DOHH2 (cell line): ENCODE data around the gene DENND1A.

ENCODE experiments used
- H3F3A ChIP-seq: fragments of 200-600 bp; sonication (generic), shearing (Covaris generic); 2 replicates; pipeline ENCODE4 v1.6.0; 2016; ENCODE audit warnings: antibody characterized with exemption, mild to moderate bottlenecking; ENCODE audit not compliant: control insufficient read depth, insufficient read depth
- H3K27ac ChIP-seq: fragments of 200-600 bp; sonication (generic); 2 replicates; pipeline ENCODE4 v1.5.1; 2014; ENCODE audit warnings: low read depth, mild to moderate bottlenecking, low read length, moderate library complexity
- H3K27me3 ChIP-seq: fragments of 200-600 bp; sonication (generic); 2 replicates; pipeline ENCODE4 v1.6.1; 2014; ENCODE audit warnings: mild to moderate bottlenecking, low read length, mixed read lengths; ENCODE audit not compliant: control insufficient read depth
- H3K36me3 ChIP-seq: fragments of 200-600 bp; sonication (generic); 2 replicates; pipeline ENCODE4 v1.6.1; 2014; ENCODE audit warnings: mild to moderate bottlenecking, low read length, moderate library complexity, mixed read lengths; ENCODE audit not compliant: control insufficient read depth
- H3K4me1 ChIP-seq: fragments of 200-600 bp; sonication (generic); 2 replicates; pipeline ENCODE4 v1.6.1; 2014; ENCODE audit warnings: mild to moderate bottlenecking, low read length, mixed read lengths; ENCODE audit not compliant: control insufficient read depth
- H3K4me2 ChIP-seq: fragments of 200-600 bp; sonication (generic); 2 replicates; pipeline ENCODE4 v1.6.0; 2014; ENCODE audit warnings: mild to moderate bottlenecking, low read length, moderate library complexity
- H3K4me3 ChIP-seq: fragments of 200-600 bp; sonication (generic); 2 replicates; pipeline ENCODE4 v1.5.1; 2014; ENCODE audit warnings: mild to moderate bottlenecking, low read length, mixed read lengths
- H3K79me2 ChIP-seq: fragments of 200-600 bp; sonication (generic); 2 replicates; pipeline ENCODE4 v1.6.1; 2014; ENCODE audit warnings: mild to moderate bottlenecking, low read length, mixed read lengths; ENCODE audit not compliant: control insufficient read depth
- H3K9me2 ChIP-seq: fragments of 200-600 bp; sonication (generic); replicated peaks from 2 replicates; pipeline ENCODE4 v1.6.1; 2014; ENCODE audit warnings: mild to moderate bottlenecking, low read length, mixed read lengths; ENCODE audit not compliant: control insufficient read depth
- H3K9me3 ChIP-seq: fragments of 200-600 bp; sonication (generic); 2 replicates; pipeline ENCODE4 v1.6.1; 2014; ENCODE audit warnings: antibody characterized with exemption, low read length, mixed read lengths; ENCODE audit not compliant: control insufficient read depth, insufficient read depth
- H4K20me1 ChIP-seq: fragments of 200-600 bp; sonication (generic); 2 replicates; pipeline ENCODE4 v1.6.0; 2014; ENCODE audit warnings: low read depth, mild to moderate bottlenecking, antibody characterized with exemption, low read length, moderate library complexity; ENCODE audit not compliant: control insufficient read depth, insufficient read depth
- EZH2phosphoT487 ChIP-seq: fragments of 200-600 bp; sonication (generic); IDR thresholded peaks from 2 replicates; pipeline ENCODE4 v1.6.1; 2017; ENCODE audit warnings: borderline replicate concordance, mild to moderate bottlenecking, antibody characterized with exemption, low read length, moderate library complexity, mixed read lengths
- TF ChIP-seq, protein P1 (sequence below): fragments of 200-600 bp; sonication (generic); IDR thresholded peaks from one replicate; pipeline ENCODE4 v1.5.1; 2014; ENCODE audit warnings: antibody characterized with exemption, mild to moderate bottlenecking, low read depth, low read length; ENCODE audit not compliant: poor library complexity, severe bottlenecking

Gene DENND1A

DNA sequence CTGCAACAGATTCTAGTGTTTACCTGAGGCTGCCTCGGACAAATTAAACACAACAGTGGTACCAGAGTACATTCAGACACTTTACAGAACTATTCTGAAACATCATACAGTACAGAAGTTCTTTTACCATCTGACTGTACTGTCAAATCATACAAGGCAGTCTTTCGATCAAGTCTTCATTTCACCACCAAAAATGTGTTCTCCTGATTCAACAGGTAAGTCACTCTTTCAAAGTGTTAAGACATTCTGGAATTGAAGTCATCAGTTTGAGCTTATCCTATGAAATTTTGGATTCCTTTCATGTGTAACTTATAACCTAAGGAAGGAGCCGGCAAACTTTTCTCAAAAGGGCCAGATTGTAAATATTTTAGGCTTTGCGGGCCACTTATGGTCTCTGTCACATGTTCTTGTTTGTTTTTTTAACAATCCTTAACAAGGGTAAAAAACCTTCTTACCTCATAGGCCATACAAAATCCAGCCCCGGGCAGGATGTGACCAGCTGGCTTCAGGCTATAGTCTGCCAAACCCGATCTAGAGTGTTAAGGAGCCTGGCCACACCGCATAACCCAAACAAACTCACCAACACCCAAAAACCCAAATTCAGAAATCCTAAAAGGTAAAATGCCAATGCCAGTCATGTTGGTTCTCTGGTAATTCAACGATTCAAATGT is 151.6 kb downstream of the DENND1A start:
- Histone ChIP-seq H3K4me1 (peaks cover 11% of the 10 kb centered on the region), H3K27me3 (no peaks in the 10 kb centered on the region), H3K27ac (no peak overlapping the region), H3K9me2 (no peaks in the 10 kb centered on the region), H3K79me2 (no peaks in the 10 kb centered on the region), H3K36me3 (no peaks in the 10 kb centered on the region), H3K9me3 (no peaks in the 10 kb centered on the region), H3K4me3 (no peak overlapping the region), H3K4me2 (no peak overlapping the region), H3F3A (no peaks in the 10 kb centered on the region), H4K20me1 (no peaks in the 10 kb centered on the region)
- TF ChIP-seq, protein P1, sequence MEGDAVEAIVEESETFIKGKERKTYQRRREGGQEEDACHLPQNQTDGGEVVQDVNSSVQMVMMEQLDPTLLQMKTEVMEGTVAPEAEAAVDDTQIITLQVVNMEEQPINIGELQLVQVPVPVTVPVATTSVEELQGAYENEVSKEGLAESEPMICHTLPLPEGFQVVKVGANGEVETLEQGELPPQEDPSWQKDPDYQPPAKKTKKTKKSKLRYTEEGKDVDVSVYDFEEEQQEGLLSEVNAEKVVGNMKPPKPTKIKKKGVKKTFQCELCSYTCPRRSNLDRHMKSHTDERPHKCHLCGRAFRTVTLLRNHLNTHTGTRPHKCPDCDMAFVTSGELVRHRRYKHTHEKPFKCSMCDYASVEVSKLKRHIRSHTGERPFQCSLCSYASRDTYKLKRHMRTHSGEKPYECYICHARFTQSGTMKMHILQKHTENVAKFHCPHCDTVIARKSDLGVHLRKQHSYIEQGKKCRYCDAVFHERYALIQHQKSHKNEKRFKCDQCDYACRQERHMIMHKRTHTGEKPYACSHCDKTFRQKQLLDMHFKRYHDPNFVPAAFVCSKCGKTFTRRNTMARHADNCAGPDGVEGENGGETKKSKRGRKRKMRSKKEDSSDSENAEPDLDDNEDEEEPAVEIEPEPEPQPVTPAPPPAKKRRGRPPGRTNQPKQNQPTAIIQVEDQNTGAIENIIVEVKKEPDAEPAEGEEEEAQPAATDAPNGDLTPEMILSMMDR: no peak
- no peak for TF ChIP-seq EZH2phosphoT487

DNA sequence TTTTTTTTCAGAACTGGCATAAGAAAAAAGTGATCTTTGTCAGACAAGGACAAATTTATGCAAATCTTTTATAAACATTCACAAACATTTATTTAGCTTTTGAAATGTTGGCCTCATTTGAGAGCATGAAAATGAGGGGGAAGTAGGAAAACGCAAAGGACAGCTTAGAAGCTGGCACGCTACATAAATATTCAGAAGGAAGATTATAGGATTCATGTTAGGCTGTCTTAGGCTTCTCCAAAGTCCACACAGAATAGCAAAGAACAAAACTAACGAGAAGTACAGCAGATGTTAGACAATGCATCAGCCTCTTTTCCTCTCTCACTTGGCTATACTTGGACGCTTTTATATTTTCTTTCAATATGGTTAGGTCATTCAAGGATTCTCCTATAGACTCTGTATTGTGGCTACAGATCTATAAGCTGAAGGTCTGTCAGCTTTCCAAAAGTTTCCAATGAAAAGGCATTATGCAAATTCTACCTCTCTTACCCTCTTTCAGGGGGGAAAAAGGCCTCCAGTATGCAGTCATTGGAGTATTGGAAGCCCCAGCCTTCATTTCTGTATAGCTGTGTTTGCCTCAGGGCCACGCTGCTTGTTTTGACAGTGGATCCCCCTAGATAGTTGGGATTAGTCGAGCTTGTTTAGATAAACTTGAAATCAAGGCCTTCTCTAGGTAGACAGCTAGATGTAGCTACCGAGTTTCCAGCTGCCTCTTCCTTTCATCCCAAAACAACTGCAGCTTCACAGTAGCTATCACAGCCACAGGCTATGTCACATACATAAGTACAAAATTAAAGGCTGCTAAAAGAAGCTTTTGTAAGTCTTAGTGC is 153.0 kb downstream of the DENND1A start:
- Histone ChIP-seq H3K4me2 (no peak overlapping the region), H3K9me2 (no peaks in the 10 kb centered on the region), H3F3A (no peaks in the 10 kb centered on the region), H3K27ac (no peak overlapping the region), H3K4me3 (no peak overlapping the region), H3K4me1 (peaks cover 11% of the 10 kb centered on the region), H3K79me2 (no peaks in the 10 kb centered on the region), H3K36me3 (no peaks in the 10 kb centered on the region), H4K20me1 (no peaks in the 10 kb centered on the region), H3K9me3 (no peaks in the 10 kb centered on the region), H3K27me3 (no peaks in the 10 kb centered on the region)
- no peak for TF ChIP-seq EZH2phosphoT487
- TF ChIP-seq, protein P1: no peak

DNA sequence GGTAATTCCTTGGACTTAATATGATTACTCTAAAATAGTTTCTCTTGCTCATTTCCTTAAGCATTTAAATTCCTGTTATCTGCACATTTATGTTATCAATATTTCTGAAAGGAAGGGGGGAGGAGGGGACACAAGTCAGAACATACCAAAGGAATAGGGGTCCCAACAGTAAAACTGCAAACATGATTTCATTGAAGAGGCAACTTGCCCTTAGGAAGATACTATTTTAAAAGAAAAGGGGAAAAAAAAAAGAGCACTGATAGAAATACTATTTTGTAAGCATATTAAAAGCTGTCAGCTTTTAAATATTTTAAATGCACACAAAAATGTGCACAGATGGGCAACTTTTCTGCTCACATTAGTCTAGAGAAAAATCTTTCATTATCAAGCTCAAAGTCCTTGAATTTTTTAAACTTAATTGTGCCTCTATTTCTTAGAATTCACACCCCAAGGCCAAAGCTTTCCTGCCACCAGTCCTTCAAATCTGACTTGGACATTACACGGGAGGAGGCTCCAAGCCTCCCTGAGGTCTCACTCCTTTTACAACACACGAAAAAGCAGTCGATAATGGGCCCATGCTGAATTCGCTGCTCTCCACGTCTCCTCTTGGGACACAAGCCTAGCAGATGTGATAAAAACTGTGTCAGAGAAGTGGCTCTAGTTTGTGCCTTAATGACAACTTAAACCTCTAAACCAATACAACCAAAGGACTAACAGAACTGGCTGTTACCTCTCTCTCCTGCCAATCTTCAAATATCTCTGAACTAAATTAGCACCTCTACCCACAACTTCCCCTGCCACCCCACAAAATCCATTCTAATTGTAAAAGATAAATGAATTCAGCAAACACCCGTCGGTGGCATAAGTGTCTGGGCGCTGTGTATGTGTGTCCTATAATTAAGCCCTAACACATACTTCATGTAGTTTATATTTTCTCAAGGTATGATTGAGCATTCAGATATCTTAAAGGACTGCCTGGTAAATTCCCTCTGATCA is 154.3 kb downstream of the DENND1A start:
- H3K4me3 ChIP-seq: no peak overlapping the region
- H3K4me1 ChIP-seq: peaks cover 11% of the 10 kb centered on the region
- no peaks in the 10 kb centered on the region for H3K27me3 ChIP-seq
- no peaks in the 10 kb centered on the region for H3K36me3 ChIP-seq
- H3K79me2 ChIP-seq: no peaks in the 10 kb centered on the region
- no peaks in the 10 kb centered on the region for H4K20me1 ChIP-seq
- TF ChIP-seq EZH2phosphoT487: no peak
- TF ChIP-seq, protein P1: no peak
- H3F3A ChIP-seq: no peaks in the 10 kb centered on the region
- no peaks in the 10 kb centered on the region for H3K9me3 ChIP-seq
- H3K4me2 ChIP-seq: no peak overlapping the region
- no peaks in the 10 kb centered on the region for H3K9me2 ChIP-seq
- no peak overlapping the region for H3K27ac ChIP-seq
